HL-60 (cell line): Measurements from ENCODE around the gene INTS4.
"Not testable (repeated sequence)": the region's sequence is repeated elsewhere in the genome, so short reads cannot be mapped to it uniquely, and the experiment has no call there.

Experiments used
- DNase-seq, 2 experiments: peaks; one replicate each; pipeline ENCODE4 v3.0.0-alpha.2; 2010 to 2020; ENCODE audit warnings: low read depth in 1 of 2, low spot score in 1 of 2
- H3K27ac ChIP-seq: fragments of 250-450 bp; sonication (Bioruptor Pico); replicated peaks from 2 replicates; pipeline ENCODE4 v1.5.1; 2020; ENCODE audit warnings: mild to moderate bottlenecking, moderate library complexity
- H3K27me3 ChIP-seq: fragments of 250-450 bp; sonication (Bioruptor Pico); 2 replicates; pipeline ENCODE4 v1.5.1; 2021; ENCODE audit warnings: mild to moderate bottlenecking, moderate library complexity; ENCODE audit not compliant: insufficient read depth, poor library complexity, severe bottlenecking
- H3K4me3 ChIP-seq: replicated peaks from 2 replicates; pipeline ENCODE4 v1.5.1; 2011; ENCODE audit warnings: mild to moderate bottlenecking, control low read depth, low read length; ENCODE audit not compliant: insufficient read depth
- CTCF ChIP-seq: IDR thresholded peaks from one replicate; pipeline ENCODE4 v1.5.1; 2011; ENCODE audit warnings: low read length, control low read depth, inconsistent platforms; ENCODE audit not compliant: insufficient read depth
- GABPA ChIP-seq: IDR thresholded peaks from 2 replicates; pipeline ENCODE4 v1.6.1; 2012; ENCODE audit warnings: low read depth
- POLR2AphosphoS5 ChIP-seq: IDR thresholded peaks from 2 replicates; pipeline ENCODE4 v1.6.1; 2012; ENCODE audit warnings: low read depth
- REST ChIP-seq: IDR thresholded peaks from 2 replicates; pipeline ENCODE4 v1.6.1; 2012; ENCODE audit warnings: low read depth; ENCODE audit not compliant: insufficient replicate concordance
- SPI1 ChIP-seq: IDR thresholded peaks from 2 replicates; pipeline ENCODE4 v1.6.1; 2012; ENCODE audit warnings: low read depth, mild to moderate bottlenecking, borderline replicate concordance

The INTS4 gene

GRCh38 chr11:78015878-78016277, 21.4 kb upstream of the INTS4 start:
- Histone ChIP-seq H3K27ac (no peak overlapping the region), H3K4me3 (no peak overlapping the region), H3K27me3 (no peaks in the 10 kb centered on the region)
- TF ChIP-seq POLR2AphosphoS5 (no peak), CTCF (no peak), SPI1 (no peak), REST (no peak), GABPA (no peak)
- DNase-seq = no peak

- not testable (repeated sequence) for DNase-seq
Measured at GRCh38 chr11:78014937-78015520, 20.6 kb upstream of the INTS4 start.

GRCh38 chr11:78011301-78011700, 16.8 kb upstream of the INTS4 start:
- Histone ChIP-seq H3K27ac (no peak overlapping the region), H3K4me3 (no peak overlapping the region), H3K27me3 (no peaks in the 10 kb centered on the region)
- no peak for DNase-seq
- no peak for TF ChIP-seq SPI1
- no peak for TF ChIP-seq CTCF
- no peak for TF ChIP-seq GABPA
- no peak for TF ChIP-seq REST
- TF ChIP-seq POLR2AphosphoS5 = no peak

More at GRCh38 chr11:78014937-78015520, 20.6 kb upstream of the INTS4 start:
- H3K27me3 ChIP-seq, H3K4me3 ChIP-seq, H3K27ac ChIP-seq: not testable (repeated sequence)

- H3K27ac ChIP-seq = no peak overlapping the region
- DNase-seq = no peak
- TF ChIP-seq REST = no peak
- no peak for TF ChIP-seq POLR2AphosphoS5
- TF ChIP-seq CTCF = no peak
- no peak for TF ChIP-seq SPI1
- TF ChIP-seq GABPA = no peak
- H3K4me3 ChIP-seq = no peak overlapping the region
- H3K27me3 ChIP-seq = no peaks in the 10 kb centered on the region
Measured at GRCh38 chr11:78010755-78011154, 16.3 kb upstream of the INTS4 start.
